Neural progenitor cell (in vitro differentiated cells): ENCODE results near the gene SPAG9. TPM values are rescaled to one million over a fixed set of nuclear protein-coding genes. Genes with fewer than 3 reads are reported as not detected.
A peak's percentile ranks its signal among the peaks of the same experiment; 100 is the strongest.

Experiments
- DNase-seq: peaks from one replicate; pipeline ENCODE4 v3.0.0-alpha.2; 2016; ENCODE audit warnings: low spot score
- H2AFZ ChIP-seq: fragments of 200-600 bp; sonication (generic); replicated peaks from 2 replicates; pipeline ENCODE4 v1.6.1; 2016; ENCODE audit warnings: antibody characterized with exemption
- H3F3A ChIP-seq: fragments of 200-600 bp; sonication (generic); 2 replicates; pipeline ENCODE4 v1.6.1; 2016; ENCODE audit warnings: antibody characterized with exemption, low read depth
- H3K27ac ChIP-seq: fragments of 200-600 bp; sonication (generic); 2 replicates; pipeline ENCODE4 v1.5.1; 2016; ENCODE audit warnings: mild to moderate bottlenecking
- H3K27me3 ChIP-seq: fragments of 200-600 bp; sonication (generic); 2 replicates; pipeline ENCODE4 v1.6.1; 2016; ENCODE audit warnings: mild to moderate bottlenecking, moderate library complexity
- H3K36me3 ChIP-seq: fragments of 200-600 bp; sonication (generic); 2 replicates; pipeline ENCODE4 v1.5.1; 2016
- H3K4me1 ChIP-seq: fragments of 200-600 bp; sonication (generic); 2 replicates; pipeline ENCODE4 v1.6.1; 2016; ENCODE audit warnings: mixed run types
- H3K4me2 ChIP-seq: fragments of 200-600 bp; sonication (generic); 2 replicates; pipeline ENCODE4 v1.6.1; 2016
- H3K4me3 ChIP-seq: fragments of 200-600 bp; sonication (generic); 2 replicates; pipeline ENCODE4 v1.5.1; 2016
- H3K79me2 ChIP-seq: fragments of 200-600 bp; sonication (generic); 2 replicates; pipeline ENCODE4 v1.6.1; 2016; ENCODE audit warnings: low read depth
- H3K9ac ChIP-seq: fragments of 200-600 bp; sonication (generic); 2 replicates; pipeline ENCODE4 v1.6.1; 2016
- H3K9me3 ChIP-seq: fragments of 200-600 bp; sonication (generic); 2 replicates; pipeline ENCODE4 v1.5.1; 2016; ENCODE audit warnings: low read depth
- H4K20me1 ChIP-seq: fragments of 200-600 bp; sonication (generic); 2 replicates; pipeline ENCODE4 v1.6.1; 2016; ENCODE audit warnings: low read depth
- H3K27ac Mint-ChIP-seq: 3 replicates; pipeline ENCODE4 v1.8.0; 2021; ENCODE audit warnings: mixed read lengths
- H3K27me3 Mint-ChIP-seq: 2 replicates; pipeline ENCODE4 v1.8.0; 2022; ENCODE audit warnings: low read depth, mild to moderate bottlenecking, inconsistent platforms, moderate library complexity, mixed read lengths; ENCODE audit not compliant: insufficient read depth
- H3K36me3 Mint-ChIP-seq: 3 replicates; pipeline ENCODE4 v1.8.0; 2021; ENCODE audit warnings: mixed read lengths
- H3K4me1 Mint-ChIP-seq: 3 replicates; pipeline ENCODE4 v1.8.0; 2021; ENCODE audit warnings: mixed read lengths
- H3K4me3 Mint-ChIP-seq: 3 replicates; pipeline ENCODE4 v1.8.0; 2021; ENCODE audit warnings: mild to moderate bottlenecking, moderate library complexity, mixed read lengths
- H3K9me3 Mint-ChIP-seq: 3 replicates; pipeline ENCODE4 v1.8.0; 2020; ENCODE audit warnings: mixed read lengths
- CTCF ChIP-seq: fragments of 200-600 bp; sonication (generic); IDR thresholded peaks from 2 replicates; pipeline ENCODE4 v1.5.1; 2017; ENCODE audit warnings: antibody characterized with exemption, mild to moderate bottlenecking
- EZH2 ChIP-seq: fragments of 200-600 bp; sonication (generic); IDR thresholded peaks from 2 replicates; pipeline ENCODE4 v1.6.1; 2017; ENCODE audit warnings: antibody characterized with exemption, mild to moderate bottlenecking, moderate library complexity
- EZH2phosphoT487 ChIP-seq: fragments of 200-600 bp; sonication (generic); IDR thresholded peaks from 2 replicates; pipeline ENCODE4 v1.6.1; 2017; ENCODE audit warnings: antibody characterized with exemption
- total RNA-seq: library from RNA; depleted of rRNA; stranded (reverse); fragments of >200 nt; gene quantifications from 2 replicates; pipeline ENCODE4 v1.2.3, GENCODE V29; 2015; ENCODE audit warnings: low replicate concordance

Gene SPAG9
- total RNA-seq, 1 donor from 2014 or later: 99.5 TPM

GRCh38 chr17:51044976-51045375 lies 75.7 kb downstream of the SPAG9 start:
- H3K4me3 Mint-ChIP-seq: no peak overlapping the region
- peaks cover 1% of the 10 kb centered on the region for H3K27me3 Mint-ChIP-seq
- H3K36me3 ChIP-seq: no peaks in the 10 kb centered on the region
- no peak for TF ChIP-seq EZH2
- TF ChIP-seq EZH2phosphoT487: no peak
- no peak for TF ChIP-seq CTCF
- peaks cover 48% of the 10 kb centered on the region for H3K4me1 Mint-ChIP-seq
- peak; percentile 34 for DNase-seq
- peaks cover 54% of the 10 kb centered on the region for H3K4me1 ChIP-seq
- no peak overlapping the region for H3K27ac Mint-ChIP-seq
- H3K4me3 ChIP-seq: peak overlapping the region; percentile 66
- H3K9ac ChIP-seq: no peak overlapping the region
- no peaks in the 10 kb centered on the region for H3K27me3 ChIP-seq
- H4K20me1 ChIP-seq: peaks cover 20% of the 10 kb centered on the region
- no peaks in the 10 kb centered on the region for H3K9me3 Mint-ChIP-seq
- peak overlapping the region; percentile 98 for H3K27ac ChIP-seq
- no peak overlapping the region for H2AFZ ChIP-seq
- H3K9me3 ChIP-seq: no peaks in the 10 kb centered on the region
- peaks cover 50% of the 10 kb centered on the region for H3K79me2 ChIP-seq
- H3K36me3 Mint-ChIP-seq: no peaks in the 10 kb centered on the region
- peaks cover 79% of the 10 kb centered on the region for H3F3A ChIP-seq
- peak overlapping the region; percentile 87 for H3K4me2 ChIP-seq

DNA sequence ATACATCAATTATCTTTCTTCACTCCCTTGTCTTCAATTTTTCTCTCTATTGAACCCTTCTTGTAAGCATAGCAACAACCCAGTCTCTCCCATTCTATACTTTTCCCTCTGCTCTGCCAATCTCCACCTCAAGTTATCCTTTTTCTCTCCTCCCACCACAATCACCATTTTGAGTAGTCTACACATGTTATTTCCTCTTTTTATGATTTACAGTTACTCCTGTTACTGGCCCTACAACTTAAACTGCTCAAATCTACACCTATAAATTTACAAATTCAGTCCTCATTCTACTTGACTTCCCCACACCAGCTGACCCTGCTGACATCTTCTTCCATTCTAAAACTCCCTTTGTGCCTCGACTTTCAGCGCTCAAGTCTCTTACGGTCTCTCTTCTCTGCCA lies 84.6 kb downstream of the SPAG9 start:
- peak overlapping the region; percentile 1 for H3K4me2 ChIP-seq
- H3K36me3 ChIP-seq: no peaks in the 10 kb centered on the region
- H3K4me1 ChIP-seq: peaks cover 18% of the 10 kb centered on the region
- H3K27me3 ChIP-seq: no peaks in the 10 kb centered on the region
- no peak overlapping the region for H3K4me3 ChIP-seq
- H3K4me3 Mint-ChIP-seq: no peak overlapping the region
- no peak overlapping the region for H3K9ac ChIP-seq
- peak overlapping the region; percentile 66 for H3K27ac ChIP-seq
- peaks cover 2% of the 10 kb centered on the region for H3K27me3 Mint-ChIP-seq
- peak overlapping the region; percentile 6 for H3K27ac Mint-ChIP-seq
- no peak overlapping the region for H2AFZ ChIP-seq
- H3F3A ChIP-seq: no peaks in the 10 kb centered on the region
- peaks cover 18% of the 10 kb centered on the region for H3K79me2 ChIP-seq
- H4K20me1 ChIP-seq: peaks cover 3% of the 10 kb centered on the region
- DNase-seq: no peak
- no peaks in the 10 kb centered on the region for H3K9me3 Mint-ChIP-seq
- H3K36me3 Mint-ChIP-seq: peaks cover 13% of the 10 kb centered on the region
- peaks cover 18% of the 10 kb centered on the region for H3K4me1 Mint-ChIP-seq
- TF ChIP-seq EZH2 (no peak), EZH2phosphoT487 (no peak), CTCF (no peak)
- no peaks in the 10 kb centered on the region for H3K9me3 ChIP-seq

GRCh38 chr17:51035431-51035830 lies 85.2 kb downstream of the SPAG9 start:
- no peak overlapping the region for H3K4me3 ChIP-seq
- peaks cover 18% of the 10 kb centered on the region for H3K4me1 ChIP-seq
- peaks cover 2% of the 10 kb centered on the region for H3K27me3 Mint-ChIP-seq
- H4K20me1 ChIP-seq: peaks cover 3% of the 10 kb centered on the region
- H3K27me3 ChIP-seq: no peaks in the 10 kb centered on the region
- no peaks in the 10 kb centered on the region for H3K9me3 ChIP-seq
- no peaks in the 10 kb centered on the region for H3K36me3 ChIP-seq
- no peak overlapping the region for H3K27ac Mint-ChIP-seq
- H3K4me2 ChIP-seq: peak overlapping the region; percentile 14
- no peak overlapping the region for H3K4me3 Mint-ChIP-seq
- H3F3A ChIP-seq: peaks cover 2% of the 10 kb centered on the region
- no peaks in the 10 kb centered on the region for H3K9me3 Mint-ChIP-seq
- H3K79me2 ChIP-seq: peaks cover 13% of the 10 kb centered on the region
- no peak overlapping the region for H3K9ac ChIP-seq
- no peak overlapping the region for H2AFZ ChIP-seq
- H3K4me1 Mint-ChIP-seq: peaks cover 18% of the 10 kb centered on the region
- peaks cover 13% of the 10 kb centered on the region for H3K36me3 Mint-ChIP-seq
- no peak for TF ChIP-seq EZH2phosphoT487
- TF ChIP-seq CTCF: no peak
- no peak for TF ChIP-seq EZH2
- peak overlapping the region; percentile 31 for H3K27ac ChIP-seq
- peak; percentile 40 for DNase-seq
